Measurements from ENCODE around the gene KHK. TPM values are rescaled to one million over a fixed set of nuclear protein-coding genes. Genes with fewer than 3 reads are reported as not detected.
A peak's percentile ranks its signal among the peaks of the same experiment; 100 is the strongest.

Gene KHK
- polyA plus RNA-seq, 1 donor (not counting 4 experiments of a cell fraction or from before 2014, with no cell fraction given): 0.21 TPM

DNA sequence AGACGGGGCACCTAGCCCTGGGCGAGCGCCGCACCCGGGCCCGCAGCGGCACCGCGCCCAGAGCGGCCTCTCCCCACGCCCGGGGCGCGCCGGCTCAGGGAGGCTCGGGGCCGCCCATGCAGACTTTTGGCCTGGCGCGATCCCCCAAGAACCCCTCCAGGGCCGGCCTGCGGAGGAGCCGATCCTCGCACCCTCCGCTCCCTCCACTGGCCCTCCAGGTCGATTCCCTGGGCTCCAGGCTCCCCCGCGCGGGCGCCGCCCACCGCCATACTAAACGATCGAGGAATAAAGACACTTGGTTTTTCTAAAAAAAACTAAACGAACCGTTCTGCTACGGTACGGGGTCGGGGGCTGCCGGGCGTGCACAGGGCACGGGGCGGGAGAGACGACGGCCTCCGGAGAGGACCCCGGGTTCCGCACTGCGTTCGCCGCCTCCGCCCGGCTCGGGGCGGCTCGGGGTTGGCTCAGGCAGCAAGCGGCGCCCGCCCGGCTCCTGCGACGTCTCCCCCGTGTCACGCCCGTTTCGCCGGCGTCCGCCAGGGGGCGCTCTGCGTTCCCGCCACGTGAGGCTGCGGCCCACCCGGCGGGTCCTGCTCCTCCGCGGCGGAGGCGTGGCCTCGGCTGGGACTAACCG is 365 bp upstream of the KHK start:
- Histone ChIP-seq H4K20me1 (ENCODE audit: control insufficient read depth, extremely low read depth, insufficient read depth, low read length) (no peaks in the 10 kb centered on the region), H3K4me1 (ENCODE audit: control insufficient read depth, extremely low read depth, insufficient read depth, low read length) (peaks cover 17% of the 10 kb centered on the region), H3K4me3 (ENCODE audit: control insufficient read depth in 2 of 3, extremely low read depth in 1 of 3, insufficient read depth in 2 of 3, low read depth in 1 of 3, low read length in 3 of 3) (peak overlapping the region; percentile 55 to 85 (median 69)), H3K9me3 (ENCODE audit: control insufficient read depth, low read depth, low read length) (no peaks in the 10 kb centered on the region), H3K9ac (ENCODE audit: control insufficient read depth, extremely low read depth, insufficient read depth, low read length) (peak overlapping the region; percentile 73), H3K27me3 (ENCODE audit: control insufficient read depth, extremely low read depth, insufficient read depth, low read length) (no peaks in the 10 kb centered on the region), H2AFZ (ENCODE audit: control insufficient read depth, low read length) (peak overlapping the region; percentile 51), H3K79me2 (ENCODE audit: control insufficient read depth, insufficient read depth, low read length) (no peaks in the 10 kb centered on the region), H3K36me3 (ENCODE audit: control insufficient read depth in 2 of 2, extremely low read depth in 1 of 2, insufficient read depth in 2 of 2, low read length in 2 of 2) (no peaks in the 10 kb centered on the region), H3K4me2 (ENCODE audit: control insufficient read depth, extremely low read depth, insufficient read depth, low read depth, low read length) (peak overlapping the region; percentile 79), H3K9me1 (ENCODE audit: control insufficient read depth, extremely low read depth, insufficient read depth, low read length) (no peaks in the 10 kb centered on the region), H3K27ac (ENCODE audit: control insufficient read depth, insufficient read depth, low read length) (peak overlapping the region; percentile 43)
- TF ChIP-seq, protein P1, sequence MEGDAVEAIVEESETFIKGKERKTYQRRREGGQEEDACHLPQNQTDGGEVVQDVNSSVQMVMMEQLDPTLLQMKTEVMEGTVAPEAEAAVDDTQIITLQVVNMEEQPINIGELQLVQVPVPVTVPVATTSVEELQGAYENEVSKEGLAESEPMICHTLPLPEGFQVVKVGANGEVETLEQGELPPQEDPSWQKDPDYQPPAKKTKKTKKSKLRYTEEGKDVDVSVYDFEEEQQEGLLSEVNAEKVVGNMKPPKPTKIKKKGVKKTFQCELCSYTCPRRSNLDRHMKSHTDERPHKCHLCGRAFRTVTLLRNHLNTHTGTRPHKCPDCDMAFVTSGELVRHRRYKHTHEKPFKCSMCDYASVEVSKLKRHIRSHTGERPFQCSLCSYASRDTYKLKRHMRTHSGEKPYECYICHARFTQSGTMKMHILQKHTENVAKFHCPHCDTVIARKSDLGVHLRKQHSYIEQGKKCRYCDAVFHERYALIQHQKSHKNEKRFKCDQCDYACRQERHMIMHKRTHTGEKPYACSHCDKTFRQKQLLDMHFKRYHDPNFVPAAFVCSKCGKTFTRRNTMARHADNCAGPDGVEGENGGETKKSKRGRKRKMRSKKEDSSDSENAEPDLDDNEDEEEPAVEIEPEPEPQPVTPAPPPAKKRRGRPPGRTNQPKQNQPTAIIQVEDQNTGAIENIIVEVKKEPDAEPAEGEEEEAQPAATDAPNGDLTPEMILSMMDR (optimal IDR thresholded peaks at IDR 0.05 in 1 of 3, IDR thresholded peaks at IDR 0.05 in 1 of 3, conservative IDR thresholded peaks at IDR 0.05 in 1 of 3; ENCODE audit: extremely low read depth in 1 of 3, insufficient read depth in 2 of 3, low read length in 3 of 3): peak; percentile 41 to 92 (median 78)
- no peak for TF ChIP-seq EZH2 (IDR thresholded peaks at IDR 0.05; ENCODE audit: low read length)
- DNase-seq (ENCODE audit: low read depth, low spot score) (peak; percentile 41), FAIRE-seq (no peak)
- dilution Hi-C loops (cut with MboI; ENCODE audit: extremely low pct_ligation_motif_present, low sequenced_read_pairs): no loop called here

DNA sequence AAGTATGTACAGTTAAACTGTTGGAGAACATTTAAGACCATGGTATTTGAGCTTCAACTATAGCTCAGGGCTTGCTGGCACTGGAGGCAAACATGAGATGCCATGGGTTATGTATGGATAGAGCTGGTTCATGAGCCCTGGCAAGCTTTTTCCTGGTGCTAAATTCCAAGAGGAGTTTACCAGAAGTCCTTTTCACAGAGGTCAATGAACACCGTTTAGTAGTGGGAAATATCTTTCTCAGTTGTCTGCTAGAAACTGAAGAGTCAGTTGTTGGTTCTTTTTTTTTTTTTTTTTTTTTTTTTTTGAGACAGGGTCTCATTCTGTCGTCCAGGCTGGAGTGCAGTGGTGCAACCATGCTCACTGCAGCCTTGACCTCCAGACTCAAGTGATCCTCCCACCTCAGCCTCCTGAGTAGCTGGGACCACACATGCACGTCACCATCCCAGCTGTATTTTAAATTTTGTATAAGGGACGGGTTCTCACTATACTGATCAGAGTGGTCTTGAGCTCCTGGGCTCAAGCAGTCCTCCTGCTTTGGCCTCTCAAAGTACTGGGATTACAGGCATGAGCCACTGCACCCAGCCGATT is 1.3 kb downstream of the KHK start:
- Histone ChIP-seq H4K20me1 (ENCODE audit: control insufficient read depth, extremely low read depth, insufficient read depth, low read length) (no peaks in the 10 kb centered on the region), H3K27me3 (ENCODE audit: control insufficient read depth, extremely low read depth, insufficient read depth, low read length) (no peaks in the 10 kb centered on the region), H3K27ac (ENCODE audit: control insufficient read depth, insufficient read depth, low read length) (no peak overlapping the region), H3K4me1 (ENCODE audit: control insufficient read depth, extremely low read depth, insufficient read depth, low read length) (peaks cover 10% of the 10 kb centered on the region), H2AFZ (ENCODE audit: control insufficient read depth, low read length) (no peak overlapping the region), H3K36me3 (ENCODE audit: control insufficient read depth in 2 of 2, extremely low read depth in 1 of 2, insufficient read depth in 2 of 2, low read length in 2 of 2) (no peaks in the 10 kb centered on the region), H3K9me1 (ENCODE audit: control insufficient read depth, extremely low read depth, insufficient read depth, low read length) (no peaks in the 10 kb centered on the region), H3K4me3 (ENCODE audit: control insufficient read depth in 2 of 3, extremely low read depth in 1 of 3, insufficient read depth in 2 of 3, low read depth in 1 of 3, low read length in 3 of 3) (no peak overlapping the region), H3K79me2 (ENCODE audit: control insufficient read depth, insufficient read depth, low read length) (no peaks in the 10 kb centered on the region), H3K9ac (ENCODE audit: control insufficient read depth, extremely low read depth, insufficient read depth, low read length) (no peak overlapping the region), H3K9me3 (ENCODE audit: control insufficient read depth, low read depth, low read length) (no peaks in the 10 kb centered on the region), H3K4me2 (ENCODE audit: control insufficient read depth, extremely low read depth, insufficient read depth, low read depth, low read length) (no peak overlapping the region)
- dilution Hi-C loops (cut with MboI; ENCODE audit: extremely low pct_ligation_motif_present, low sequenced_read_pairs): no loop called here
- TF ChIP-seq, protein P1 (optimal IDR thresholded peaks at IDR 0.05 in 1 of 3, IDR thresholded peaks at IDR 0.05 in 1 of 3, conservative IDR thresholded peaks at IDR 0.05 in 1 of 3; ENCODE audit: extremely low read depth in 1 of 3, insufficient read depth in 2 of 3, low read length in 3 of 3): no peak
- TF ChIP-seq EZH2 (IDR thresholded peaks at IDR 0.05; ENCODE audit: low read length): no peak
- DNase-seq (ENCODE audit: low read depth, low spot score) (no peak), FAIRE-seq (no peak)

All from keratinocyte (primary cell).